ENCODE measurements around the gene TASL.

- TF ChIP-seq CTCF (IDR thresholded peaks at IDR 0.05; ENCODE audit: extremely low read depth in 1 of 2, insufficient read depth in 1 of 2, low read depth in 1 of 2, low read length in 2 of 2) (no peak), EZH2 (IDR thresholded peaks at IDR 0.05; ENCODE audit: borderline replicate concordance, low read depth, low read length, severe bottlenecking) (no peak), POLR2AphosphoS5 (IDR thresholded peaks at IDR 0.05; ENCODE audit: insufficient read depth, low read depth, low read length) (no peak), POLR2A (IDR thresholded peaks at IDR 0.05; ENCODE audit: low read depth, low read length) (no peak), GATA2 (IDR thresholded peaks at IDR 0.05; ENCODE audit: insufficient read depth, insufficient read length, low read depth, low read length) (no peak), MAX (IDR thresholded peaks at IDR 0.05; ENCODE audit: insufficient read depth, insufficient read length) (no peak), JUN (IDR thresholded peaks at IDR 0.05; ENCODE audit: borderline replicate concordance, insufficient read depth, insufficient read length, low read depth) (no peak), FOS (IDR thresholded peaks at IDR 0.05; ENCODE audit: borderline replicate concordance, insufficient read depth, low read length) (no peak)
Measured at GRCh38 chrX:30612250-30612655, 34.7 kb upstream of the TASL start.

Data from endothelial cell of umbilical vein (primary cell).